ENCODE measurements around the gene TSEN54. TPM values are rescaled to one million over a fixed set of nuclear protein-coding genes. Genes with fewer than 3 reads are reported as not detected.

TSEN54 gene
- total RNA-seq, 1 experiment from 2014 or later: 22.7 TPM

GRCh38 chr17:75488693-75489510 is 27.4 kb upstream of the TSEN54 start:
- DNase-seq (ENCODE audit: low read depth): no peak

GRCh38 chr17:75489511-75489955 is 26.8 kb upstream of the TSEN54 start:
- DNase-seq (ENCODE audit: low read depth): no peak

GRCh38 chr17:75490173-75490743 is 26.1 kb upstream of the TSEN54 start:
- no peak for DNase-seq (ENCODE audit: low read depth)

- no peak for DNase-seq (ENCODE audit: low read depth)
Observed at GRCh38 chr17:75490953-75491649, 25.2 kb upstream of the TSEN54 start.

GRCh38 chr17:75491680-75492079 is 24.6 kb upstream of the TSEN54 start:
- DNase-seq (ENCODE audit: low read depth): no peak

GRCh38 chr17:75492555-75493168 is 23.7 kb upstream of the TSEN54 start:
- no peak for DNase-seq (ENCODE audit: low read depth)

GRCh38 chr17:75493476-75494129 is 22.7 kb upstream of the TSEN54 start:
- DNase-seq (ENCODE audit: low read depth): no peak

DNA sequence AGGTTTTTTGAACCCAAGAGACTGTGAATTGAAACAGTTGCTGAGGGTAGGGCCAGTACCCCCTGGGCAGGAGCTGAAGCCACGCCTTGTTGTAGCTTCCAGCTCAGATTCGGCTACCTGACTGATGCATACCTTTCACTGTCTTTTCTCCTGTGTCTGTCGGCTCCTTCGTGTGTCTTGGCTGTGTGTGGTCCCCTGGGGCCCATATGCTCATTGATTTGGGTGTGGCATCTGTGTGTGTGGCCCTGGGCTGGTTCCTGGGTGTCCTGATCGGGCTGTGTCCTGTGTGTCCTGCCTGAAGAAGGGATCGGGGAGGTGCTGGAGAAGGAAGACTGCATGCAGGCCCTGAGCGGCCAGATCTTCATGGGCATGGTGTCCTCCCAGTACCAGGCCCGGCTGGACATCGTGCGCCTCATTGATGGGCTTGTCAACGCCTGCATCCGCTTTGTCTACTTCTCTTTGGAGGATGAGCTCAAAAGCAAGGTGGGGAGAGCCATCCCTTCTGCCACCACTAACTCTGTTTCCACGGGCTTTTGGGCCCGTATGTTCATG is 21.9 kb upstream of the TSEN54 start:
- no peak for DNase-seq (ENCODE audit: low read depth)

- DNase-seq (ENCODE audit: low read depth): no peak
Observed at GRCh38 chr17:75496005-75496404, 20.3 kb upstream of the TSEN54 start.

GRCh38 chr17:75498039-75498725 is 18.1 kb upstream of the TSEN54 start:
- no peak for DNase-seq (ENCODE audit: low read depth)

GRCh38 chr17:75498726-75499213 is 17.6 kb upstream of the TSEN54 start:
- peak; percentile 25 for DNase-seq (ENCODE audit: low read depth)

- DNase-seq (ENCODE audit: low read depth): no peak
Observed at GRCh38 chr17:75499313-75500022, 16.9 kb upstream of the TSEN54 start.

GRCh38 chr17:75500419-75501216 is 15.7 kb upstream of the TSEN54 start:
- no peak for DNase-seq (ENCODE audit: low read depth)

DNA sequence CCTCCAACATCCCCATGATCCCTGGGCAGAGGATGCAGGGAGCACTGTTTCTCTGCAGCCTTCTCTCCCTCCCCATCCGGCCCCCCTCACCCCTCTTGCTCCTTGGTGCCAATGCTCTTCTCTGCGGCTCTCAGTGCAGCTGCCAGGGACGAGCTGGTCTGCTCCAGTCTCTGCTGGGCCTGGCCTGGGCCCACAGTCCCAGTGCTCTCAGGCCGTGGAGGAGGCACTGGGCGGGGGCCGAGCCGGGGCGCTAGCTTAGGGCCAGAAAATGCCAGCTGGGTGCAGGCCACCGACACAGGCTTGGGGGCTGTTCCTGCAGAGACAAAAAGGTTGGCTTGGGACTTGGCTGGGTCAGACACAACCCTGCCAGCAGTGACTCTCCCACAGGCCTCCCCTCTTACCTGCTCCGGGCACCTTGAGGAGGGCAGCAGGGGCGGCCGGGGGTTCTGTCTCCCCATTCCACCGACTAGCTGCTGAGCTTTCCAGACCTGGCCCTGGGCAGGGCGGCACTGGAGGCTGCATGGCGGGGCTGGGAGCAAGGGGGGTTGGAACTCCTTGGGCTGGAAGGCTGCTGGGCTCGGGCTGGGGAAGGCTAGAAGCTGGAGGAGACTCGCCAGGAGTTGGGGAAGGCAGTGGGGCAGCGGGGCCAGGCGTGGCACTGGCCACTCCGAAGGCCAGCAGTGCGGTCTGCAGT is 14.8 kb upstream of the TSEN54 start:
- no peak for DNase-seq (ENCODE audit: low read depth)

- no peak for DNase-seq (ENCODE audit: low read depth)
Observed at GRCh38 chr17:75502072-75502720, 14.1 kb upstream of the TSEN54 start.

- no peak for DNase-seq (ENCODE audit: low read depth)
Observed at GRCh38 chr17:75502721-75503329, 13.5 kb upstream of the TSEN54 start.

DNA sequence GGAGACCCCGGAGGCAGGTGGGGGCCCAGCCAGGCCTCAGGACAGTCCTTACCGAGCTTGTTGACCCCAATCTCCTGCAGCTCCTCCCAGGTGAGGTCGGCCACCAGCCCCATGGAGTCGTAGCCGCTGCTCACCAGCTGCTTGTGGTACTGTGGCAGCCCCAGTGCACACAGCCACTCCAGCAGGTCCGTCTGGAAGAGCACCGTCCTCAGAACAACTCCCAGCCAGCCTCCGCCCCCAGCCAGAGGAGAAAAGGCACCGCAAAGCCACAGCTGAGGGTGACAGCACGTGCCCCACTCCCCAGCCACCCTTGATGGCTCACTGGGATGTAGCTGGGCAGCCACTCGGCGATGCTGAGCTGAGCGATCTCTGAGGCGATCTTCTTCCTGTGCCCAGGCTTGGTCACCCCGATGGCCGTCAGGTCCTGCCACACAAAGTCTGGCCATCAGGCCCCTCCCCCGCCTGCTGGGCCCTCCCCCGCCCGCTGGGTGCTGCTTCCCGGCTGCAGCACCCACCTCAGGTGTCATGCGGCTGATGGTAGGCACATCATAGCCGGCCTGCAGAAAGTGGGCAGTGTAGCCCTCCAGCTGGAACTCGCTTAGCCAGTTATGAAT is 12.9 kb upstream of the TSEN54 start:
- no peak for DNase-seq (ENCODE audit: low read depth)

Measured in M059J (cell line).